GM21381 (cell line): ENCODE data around the gene CRYBB3.

Experiments
- ATAC-seq: cut with Tn5 transposase; IDR thresholded peaks from one replicate; pipeline ENCODE4 v1.9.1; 2021; ENCODE audit warnings: mild to moderate bottlenecking, moderate library complexity; ENCODE audit not compliant: unreplicated experiment

The CRYBB3 gene

GRCh38 chr22:25199731-25200520 is at the start of gene CRYBB3:
Gene CRYBB3, plus strand, starts transcription at chr22:25199858. Its CDS starts 1,539 bp downstream, at chr22:25201397.
- no peak for ATAC-seq

GRCh38 chr22:25153961-25154666 is 45.5 kb upstream of the CRYBB3 start:
- ATAC-seq, result no peak

GRCh38 chr22:25154667-25154999 is 45.0 kb upstream of the CRYBB3 start:
- no peak for ATAC-seq

- ATAC-seq, result no peak
Observed at GRCh38 chr22:25156736-25157135, 42.9 kb upstream of the CRYBB3 start.

DNA sequence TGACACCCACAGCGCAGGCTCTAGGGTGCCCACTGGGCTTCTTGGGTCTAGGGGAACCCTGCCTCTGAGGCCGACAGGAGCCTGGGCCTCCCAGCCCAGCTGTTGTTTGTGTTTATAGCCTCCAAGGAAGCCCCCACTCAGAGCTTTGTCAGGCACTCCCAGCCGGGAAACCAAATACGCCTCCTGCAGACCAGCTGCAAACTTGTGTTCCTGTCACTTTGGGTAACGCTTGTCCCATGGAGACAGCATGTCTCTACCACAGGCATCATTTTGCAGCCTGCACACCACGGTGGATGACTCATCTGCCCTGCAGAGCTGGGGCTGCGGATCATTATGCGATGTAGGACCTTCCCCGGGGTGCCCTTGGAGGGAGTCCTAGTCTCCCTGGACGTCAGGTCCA is 40.6 kb upstream of the CRYBB3 start:
- ATAC-seq, result no peak

DNA sequence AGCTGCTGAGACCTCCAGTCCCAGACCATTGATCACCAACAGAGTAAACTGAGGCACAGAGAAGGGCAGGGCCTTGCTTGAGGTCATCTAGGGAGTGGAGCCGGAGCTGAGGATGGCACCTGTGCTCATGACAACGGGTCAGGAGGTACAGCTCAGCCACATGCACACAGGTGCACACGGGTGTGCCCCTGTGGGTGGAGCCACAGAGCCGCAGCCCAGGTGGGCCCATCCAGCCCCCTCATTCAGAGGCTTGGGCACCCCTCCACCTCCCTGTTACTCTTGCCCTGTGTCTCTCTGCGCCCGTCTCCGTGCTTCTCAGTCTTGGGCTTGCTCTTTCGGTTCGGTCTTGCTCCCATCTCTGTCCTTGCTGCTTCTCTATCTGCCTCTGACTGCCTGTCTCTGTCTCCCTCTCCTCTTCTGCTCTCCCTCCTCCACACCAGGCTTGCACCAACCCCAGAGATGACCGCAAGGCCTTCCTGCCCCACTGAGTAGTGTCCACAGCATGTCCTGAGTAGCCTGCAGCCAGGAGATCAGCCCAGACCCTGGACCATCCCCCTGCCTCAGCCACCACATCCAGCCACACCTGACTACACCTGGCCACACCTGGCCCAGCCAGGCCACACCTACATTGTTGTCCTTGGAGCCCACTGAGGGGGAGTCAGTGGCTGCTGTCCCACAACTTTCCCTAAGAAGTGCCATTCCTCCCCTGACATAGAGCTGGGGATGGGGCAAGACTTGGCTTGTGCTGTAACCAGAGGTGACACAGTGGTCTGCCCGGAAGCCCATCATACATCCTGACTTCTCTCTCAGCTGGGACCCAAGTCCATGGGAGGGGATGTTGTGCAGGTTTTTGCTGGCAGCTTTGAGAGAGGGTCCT is 39.3 kb upstream of the CRYBB3 start:
- no peak for ATAC-seq

GRCh38 chr22:25161017-25161915 is 38.4 kb upstream of the CRYBB3 start:
- ATAC-seq, result no peak

DNA sequence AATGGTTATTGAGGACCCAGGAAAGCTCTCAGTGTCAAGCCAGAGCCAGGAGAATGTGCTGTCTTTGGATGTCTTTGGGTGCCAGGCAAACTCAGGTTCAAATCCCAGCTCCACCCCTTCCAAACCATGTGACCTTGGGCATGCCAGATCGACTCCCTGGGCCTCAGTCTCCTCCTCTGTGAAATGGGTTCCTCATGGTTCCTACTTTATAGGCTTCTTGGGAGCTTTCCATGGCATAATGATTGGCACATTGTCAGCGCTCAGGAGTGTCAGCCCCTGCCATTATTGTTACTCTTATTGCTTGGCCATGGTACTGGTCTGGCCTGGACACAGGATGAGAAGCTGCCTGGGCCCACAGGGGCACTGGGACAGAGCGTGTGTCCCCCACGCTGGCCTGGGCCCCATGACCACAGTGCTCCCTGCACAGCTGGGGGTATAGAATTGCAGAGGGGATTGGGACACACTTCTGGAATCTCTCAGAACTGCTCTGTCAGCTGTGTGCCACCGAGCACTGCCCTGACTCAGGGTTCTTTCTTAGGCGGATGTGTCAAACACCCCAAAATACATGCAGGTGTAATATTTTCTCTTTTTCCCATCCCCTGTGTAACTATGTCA is 37.6 kb upstream of the CRYBB3 start:
- ATAC-seq, result no peak

GRCh38 chr22:25162561-25162960 is 37.1 kb upstream of the CRYBB3 start:
- ATAC-seq, result no peak

DNA sequence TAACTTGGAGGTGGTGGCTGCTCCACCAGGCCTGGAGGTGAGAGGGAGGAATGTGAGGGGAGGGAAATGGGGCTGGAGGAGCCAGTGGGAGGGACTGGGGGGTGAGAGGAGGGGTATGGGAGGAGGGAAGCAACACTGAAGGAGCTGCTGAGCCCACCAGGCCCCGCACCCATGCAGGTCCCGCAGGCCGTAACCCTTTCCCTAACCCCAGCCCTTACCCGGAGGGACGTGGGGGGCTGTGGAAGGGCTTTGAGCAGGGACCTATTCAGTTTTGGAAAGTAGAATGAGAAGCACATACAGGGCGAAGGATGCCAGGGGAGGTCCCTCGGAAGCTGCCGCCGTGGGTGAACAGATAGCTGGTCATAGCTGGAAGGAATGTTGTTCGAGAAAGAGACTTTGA is 33.9 kb upstream of the CRYBB3 start:
- no peak for ATAC-seq

DNA sequence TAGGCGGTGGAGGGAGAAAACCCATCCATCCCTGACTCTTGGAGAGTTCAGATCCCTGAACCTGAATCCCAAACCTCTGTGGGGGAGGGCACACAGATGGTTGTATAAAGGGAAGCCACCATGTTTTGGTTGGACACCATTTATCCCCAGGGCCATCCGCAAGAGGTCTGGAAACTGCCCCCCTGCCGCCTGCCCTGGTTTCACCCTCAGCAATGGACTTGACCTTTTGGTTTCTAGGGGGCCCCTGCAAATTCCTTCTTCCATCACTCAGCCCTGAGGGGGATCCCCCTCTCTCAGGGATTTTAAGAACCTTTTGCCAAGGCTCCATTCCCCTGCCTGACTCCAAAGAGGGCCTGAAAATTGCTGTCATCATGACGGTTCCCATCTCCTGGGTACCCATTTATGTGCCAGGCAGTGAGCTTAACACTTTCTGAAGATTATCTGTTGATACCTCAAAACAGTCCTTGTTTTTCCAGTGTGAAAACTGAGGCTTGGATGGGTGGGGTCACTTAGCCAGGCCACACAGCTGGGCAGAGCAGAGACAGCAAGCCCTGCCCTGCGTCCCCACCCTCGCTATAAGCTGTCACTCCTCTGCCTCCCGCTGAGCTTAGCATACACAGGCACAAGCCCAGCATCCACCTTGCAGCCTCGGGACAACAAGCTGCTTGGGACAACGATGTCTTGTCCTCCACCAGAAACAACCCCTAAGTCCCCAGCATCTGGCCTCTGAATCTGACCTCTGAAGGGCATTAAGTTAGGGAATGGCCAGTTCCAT is 33.2 kb upstream of the CRYBB3 start:
- no peak for ATAC-seq

- no peak for ATAC-seq
Observed at GRCh38 chr22:25167082-25167481, 32.6 kb upstream of the CRYBB3 start.

GRCh38 chr22:25167834-25168601 is 31.6 kb upstream of the CRYBB3 start:
- no peak for ATAC-seq

DNA sequence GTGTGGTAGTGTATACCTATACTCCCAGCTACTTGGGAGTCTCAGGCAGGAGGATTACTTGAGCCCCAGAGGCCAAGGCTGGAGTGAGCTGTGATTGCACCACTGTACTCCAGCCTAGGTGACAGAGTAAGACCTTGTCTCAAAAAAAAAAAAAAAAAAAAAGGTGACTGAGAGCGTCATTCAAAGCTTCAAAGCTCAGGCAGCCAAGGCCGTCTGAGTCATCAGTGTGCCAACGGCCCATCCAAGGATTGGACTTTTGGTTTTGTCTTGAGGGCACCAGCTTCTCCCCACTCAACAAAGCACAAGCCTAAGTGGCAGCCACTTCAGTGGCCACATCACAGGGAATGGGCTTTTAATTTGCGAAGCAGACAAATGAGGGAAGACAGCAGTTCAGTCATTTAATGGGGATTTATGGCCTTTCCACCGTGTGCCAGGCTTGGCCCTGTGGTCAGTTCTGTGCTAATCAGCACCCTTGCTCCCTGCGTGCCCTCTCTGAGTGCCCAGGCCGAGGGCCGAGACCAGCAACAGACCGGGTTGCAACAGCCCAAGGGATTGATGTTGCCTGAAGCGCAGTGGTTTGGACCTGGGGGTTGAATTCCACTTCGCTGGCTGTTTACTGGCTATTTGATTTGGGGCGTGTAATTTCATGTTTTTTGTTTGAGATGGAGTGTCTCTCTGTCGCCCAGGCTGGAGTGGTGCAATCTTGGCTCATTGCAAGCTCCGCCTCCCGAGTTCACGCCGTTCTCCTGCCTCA is 30.2 kb upstream of the CRYBB3 start:
- ATAC-seq, result no peak

GRCh38 chr22:25170426-25170980 is 29.2 kb upstream of the CRYBB3 start:
- no peak for ATAC-seq

DNA sequence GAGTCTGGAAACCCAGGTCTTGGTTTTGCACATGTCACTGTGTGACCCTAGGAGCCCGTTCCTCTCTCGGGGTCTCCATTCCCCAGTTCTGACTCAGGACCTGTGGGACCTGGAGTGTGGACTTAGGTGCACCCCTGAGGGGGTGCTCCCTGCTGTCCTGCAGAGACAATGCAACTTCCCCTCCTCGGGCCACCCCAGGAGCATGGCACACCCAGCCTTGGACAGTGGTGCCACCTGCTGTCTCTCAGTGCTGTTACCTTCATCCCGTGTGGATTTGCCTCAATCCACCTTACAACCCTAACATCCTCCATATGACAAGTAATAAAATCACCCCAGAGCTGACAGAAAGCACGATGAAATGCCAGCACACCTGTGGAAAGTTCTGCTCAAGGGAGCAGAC is 27.5 kb upstream of the CRYBB3 start:
- no peak for ATAC-seq

DNA sequence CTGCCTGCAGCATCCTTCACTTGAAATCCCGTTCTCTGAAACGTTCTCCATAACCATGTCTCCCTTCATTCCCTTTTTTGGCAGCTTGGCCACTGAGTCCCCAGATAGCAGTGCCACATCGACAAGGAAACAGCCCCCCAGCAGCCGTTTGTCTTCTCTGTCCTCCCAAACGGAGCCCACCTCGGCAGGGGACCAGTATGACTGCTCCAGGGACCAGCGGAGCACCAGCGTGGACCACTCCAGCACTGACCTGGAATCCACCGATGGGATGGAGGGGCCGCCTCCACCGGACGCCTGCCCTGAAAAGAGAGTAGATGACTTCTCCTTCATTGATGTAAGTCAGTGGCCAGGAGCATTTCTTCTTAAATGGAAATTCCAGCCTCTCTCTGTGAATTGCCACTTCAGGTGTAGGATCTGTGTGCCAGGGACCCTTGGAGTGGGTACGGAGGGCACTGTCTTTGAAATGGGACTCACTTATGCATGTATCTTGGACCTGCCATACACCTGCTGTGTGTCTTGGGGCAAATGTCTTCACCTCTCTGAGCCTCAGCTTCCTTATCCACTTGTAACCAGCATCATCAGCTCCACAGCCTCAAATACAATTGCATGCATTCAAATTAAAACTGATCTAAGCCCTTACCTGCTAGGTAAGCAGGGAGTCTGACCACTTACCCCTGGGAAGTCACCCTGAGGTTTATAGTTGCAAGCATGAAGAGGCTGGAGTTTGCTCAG is 25.3 kb upstream of the CRYBB3 start:
- ATAC-seq, result no peak
